ENCODE results near the gene SYTL2. TPM values are rescaled to one million over a fixed set of nuclear protein-coding genes. Genes with fewer than 3 reads are reported as not detected.

Gene SYTL2
- polyA plus RNA-seq, 1 of the 3 experiments (the other 2 are of a cell fraction) = 36.0 TPM

DNA sequence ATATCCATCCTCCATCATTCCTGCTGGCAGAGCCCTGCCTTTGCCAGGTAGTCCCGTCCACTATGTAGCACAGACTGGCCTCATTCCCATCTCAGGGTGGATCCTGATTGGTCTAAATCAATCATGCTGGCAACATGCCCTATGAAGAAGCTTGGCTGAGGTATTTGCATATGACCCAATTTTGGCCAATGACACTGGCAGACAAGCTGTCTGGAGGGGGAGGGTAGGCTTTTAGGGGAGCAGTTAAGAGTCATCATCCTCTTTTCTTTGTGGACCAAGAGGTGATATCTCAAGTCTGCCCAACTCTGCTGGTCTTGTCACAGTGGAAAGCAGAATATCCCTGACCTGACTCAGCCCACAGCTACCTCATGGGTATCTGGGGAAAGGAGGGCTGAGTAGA lies 130.0 kb downstream of the SYTL2 start (continued):
- TF ChIP-seq, protein P1, sequence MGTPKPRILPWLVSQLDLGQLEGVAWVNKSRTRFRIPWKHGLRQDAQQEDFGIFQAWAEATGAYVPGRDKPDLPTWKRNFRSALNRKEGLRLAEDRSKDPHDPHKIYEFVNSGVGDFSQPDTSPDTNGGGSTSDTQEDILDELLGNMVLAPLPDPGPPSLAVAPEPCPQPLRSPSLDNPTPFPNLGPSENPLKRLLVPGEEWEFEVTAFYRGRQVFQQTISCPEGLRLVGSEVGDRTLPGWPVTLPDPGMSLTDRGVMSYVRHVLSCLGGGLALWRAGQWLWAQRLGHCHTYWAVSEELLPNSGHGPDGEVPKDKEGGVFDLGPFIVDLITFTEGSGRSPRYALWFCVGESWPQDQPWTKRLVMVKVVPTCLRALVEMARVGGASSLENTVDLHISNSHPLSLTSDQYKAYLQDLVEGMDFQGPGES (IDR thresholded peaks at IDR 0.05; ENCODE audit: low read depth, low read length) = no peak
- TF ChIP-seq, protein P2, sequence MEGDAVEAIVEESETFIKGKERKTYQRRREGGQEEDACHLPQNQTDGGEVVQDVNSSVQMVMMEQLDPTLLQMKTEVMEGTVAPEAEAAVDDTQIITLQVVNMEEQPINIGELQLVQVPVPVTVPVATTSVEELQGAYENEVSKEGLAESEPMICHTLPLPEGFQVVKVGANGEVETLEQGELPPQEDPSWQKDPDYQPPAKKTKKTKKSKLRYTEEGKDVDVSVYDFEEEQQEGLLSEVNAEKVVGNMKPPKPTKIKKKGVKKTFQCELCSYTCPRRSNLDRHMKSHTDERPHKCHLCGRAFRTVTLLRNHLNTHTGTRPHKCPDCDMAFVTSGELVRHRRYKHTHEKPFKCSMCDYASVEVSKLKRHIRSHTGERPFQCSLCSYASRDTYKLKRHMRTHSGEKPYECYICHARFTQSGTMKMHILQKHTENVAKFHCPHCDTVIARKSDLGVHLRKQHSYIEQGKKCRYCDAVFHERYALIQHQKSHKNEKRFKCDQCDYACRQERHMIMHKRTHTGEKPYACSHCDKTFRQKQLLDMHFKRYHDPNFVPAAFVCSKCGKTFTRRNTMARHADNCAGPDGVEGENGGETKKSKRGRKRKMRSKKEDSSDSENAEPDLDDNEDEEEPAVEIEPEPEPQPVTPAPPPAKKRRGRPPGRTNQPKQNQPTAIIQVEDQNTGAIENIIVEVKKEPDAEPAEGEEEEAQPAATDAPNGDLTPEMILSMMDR (IDR thresholded peaks at IDR 0.05) = no peak
- TF ChIP-seq YY1 (IDR thresholded peaks at IDR 0.05; ENCODE audit: low read depth) = no peak
- no peak for TF ChIP-seq MXI1 (IDR thresholded peaks at IDR 0.05; ENCODE audit: low read depth, low read length)
- no peak for TF ChIP-seq NFIC (IDR thresholded peaks at IDR 0.05; ENCODE audit: borderline replicate concordance)

DNA sequence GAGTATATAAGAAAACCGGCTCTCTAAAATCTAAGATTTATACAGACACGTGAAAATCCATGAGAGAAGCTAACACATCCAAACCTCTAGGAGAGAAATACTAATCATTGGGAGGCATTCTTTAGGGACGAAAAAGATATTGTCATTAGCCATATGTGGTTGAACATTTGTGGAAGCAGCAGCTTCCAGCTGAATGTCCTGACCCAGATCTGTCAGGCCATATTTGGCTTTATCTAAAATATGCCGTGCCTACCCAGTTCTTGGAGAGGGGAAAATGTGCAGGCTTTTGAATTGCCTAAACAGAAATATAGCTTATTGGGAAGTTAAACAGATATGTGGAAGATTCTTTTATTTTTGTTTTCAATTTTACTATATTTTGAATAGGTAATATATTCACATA lies 131.4 kb downstream of the SYTL2 start:
- CTCF ChIA-PET = interaction anchor here (0.6 to 1.2 kb wide), 4 partner anchors 12 to 147 kb away, joined by 3 to 4 read pairs (median 3); no protein-coding TSS in a partner anchor
- Histone ChIP-seq H3K9me3 (no peaks in the 10 kb centered on the region), H3F3A (replicated peaks; ENCODE audit: insufficient read depth) (peaks cover 2% of the 10 kb centered on the region), H3K27me3 (ENCODE audit: insufficient read depth) (no peaks in the 10 kb centered on the region), H3K27ac (ENCODE audit: low read depth in 2 of 2, low read length in 1 of 2) (no peak overlapping the region), H3K4me2 (no peak overlapping the region), H3K36me3 (replicated peaks in 1 of 2; ENCODE audit: control insufficient read depth in 1 of 2, insufficient read depth in 2 of 2, low read length in 1 of 2) (no peaks in the 10 kb centered on the region), H3K4me3 (ENCODE audit: low read depth in 2 of 2, low read length in 1 of 2) (no peak overlapping the region), H3K9me2 (no peaks in the 10 kb centered on the region), H2AFZ (ENCODE audit: low read depth) (no peak overlapping the region), H3K79me2 (ENCODE audit: insufficient read depth) (no peaks in the 10 kb centered on the region; the same call in 1 of the 2 replicates), H3K4me1 (ENCODE audit: control insufficient read depth in 1 of 2, insufficient read depth in 2 of 2, low read depth in 1 of 2, low read length in 1 of 2) (peaks cover 0 to 4% of the 10 kb centered on the region in 2 experiments; a peak in 3 of 4 replicates), H4K20me1 (ENCODE audit: insufficient read depth) (no peaks in the 10 kb centered on the region), H3K9ac (no peak overlapping the region)
- DNase-seq = no peak
- POLR2A ChIA-PET = no interaction called here
- WGBS (ENCODE audit: low lambda C conversion rate) = 77% methylated on average over 4 of the region's 4 CpGs
- TF ChIP-seq, protein P3, sequence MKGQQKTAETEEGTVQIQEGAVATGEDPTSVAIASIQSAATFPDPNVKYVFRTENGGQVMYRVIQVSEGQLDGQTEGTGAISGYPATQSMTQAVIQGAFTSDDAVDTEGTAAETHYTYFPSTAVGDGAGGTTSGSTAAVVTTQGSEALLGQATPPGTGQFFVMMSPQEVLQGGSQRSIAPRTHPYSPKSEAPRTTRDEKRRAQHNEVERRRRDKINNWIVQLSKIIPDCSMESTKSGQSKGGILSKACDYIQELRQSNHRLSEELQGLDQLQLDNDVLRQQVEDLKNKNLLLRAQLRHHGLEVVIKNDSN (IDR thresholded peaks at IDR 0.05; ENCODE audit: borderline replicate concordance, low read depth) = no peak
- TF ChIP-seq, protein P4, sequence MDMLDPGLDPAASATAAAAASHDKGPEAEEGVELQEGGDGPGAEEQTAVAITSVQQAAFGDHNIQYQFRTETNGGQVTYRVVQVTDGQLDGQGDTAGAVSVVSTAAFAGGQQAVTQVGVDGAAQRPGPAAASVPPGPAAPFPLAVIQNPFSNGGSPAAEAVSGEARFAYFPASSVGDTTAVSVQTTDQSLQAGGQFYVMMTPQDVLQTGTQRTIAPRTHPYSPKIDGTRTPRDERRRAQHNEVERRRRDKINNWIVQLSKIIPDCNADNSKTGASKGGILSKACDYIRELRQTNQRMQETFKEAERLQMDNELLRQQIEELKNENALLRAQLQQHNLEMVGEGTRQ (IDR thresholded peaks at IDR 0.05; ENCODE audit: borderline replicate concordance, low read depth, low read length) = no peak
- TF ChIP-seq, protein P1 (IDR thresholded peaks at IDR 0.05; ENCODE audit: low read depth, low read length) = no peak
- TF ChIP-seq ELF1 (IDR thresholded peaks at IDR 0.05) (no peak), EZH2phosphoT487 (IDR thresholded peaks at IDR 0.05; ENCODE audit: borderline replicate concordance, low read depth) (no peak), RCOR1 (IDR thresholded peaks at IDR 0.05; ENCODE audit: low read length) (no peak), FOXM1 (IDR thresholded peaks at IDR 0.05; ENCODE audit: low read depth) (no peak), RAD21 (IDR thresholded peaks at IDR 0.05; ENCODE audit: low read length) (no peak), RFX5 (IDR thresholded peaks at IDR 0.05; ENCODE audit: low read length) (no peak), MEF2A (IDR thresholded peaks at IDR 0.05; ENCODE audit: borderline replicate concordance, low read depth) (no peak), TAF1 (IDR thresholded peaks at IDR 0.05; ENCODE audit: borderline replicate concordance, low read depth, low read length) (no peak)
- TF ChIP-seq, protein P5, sequence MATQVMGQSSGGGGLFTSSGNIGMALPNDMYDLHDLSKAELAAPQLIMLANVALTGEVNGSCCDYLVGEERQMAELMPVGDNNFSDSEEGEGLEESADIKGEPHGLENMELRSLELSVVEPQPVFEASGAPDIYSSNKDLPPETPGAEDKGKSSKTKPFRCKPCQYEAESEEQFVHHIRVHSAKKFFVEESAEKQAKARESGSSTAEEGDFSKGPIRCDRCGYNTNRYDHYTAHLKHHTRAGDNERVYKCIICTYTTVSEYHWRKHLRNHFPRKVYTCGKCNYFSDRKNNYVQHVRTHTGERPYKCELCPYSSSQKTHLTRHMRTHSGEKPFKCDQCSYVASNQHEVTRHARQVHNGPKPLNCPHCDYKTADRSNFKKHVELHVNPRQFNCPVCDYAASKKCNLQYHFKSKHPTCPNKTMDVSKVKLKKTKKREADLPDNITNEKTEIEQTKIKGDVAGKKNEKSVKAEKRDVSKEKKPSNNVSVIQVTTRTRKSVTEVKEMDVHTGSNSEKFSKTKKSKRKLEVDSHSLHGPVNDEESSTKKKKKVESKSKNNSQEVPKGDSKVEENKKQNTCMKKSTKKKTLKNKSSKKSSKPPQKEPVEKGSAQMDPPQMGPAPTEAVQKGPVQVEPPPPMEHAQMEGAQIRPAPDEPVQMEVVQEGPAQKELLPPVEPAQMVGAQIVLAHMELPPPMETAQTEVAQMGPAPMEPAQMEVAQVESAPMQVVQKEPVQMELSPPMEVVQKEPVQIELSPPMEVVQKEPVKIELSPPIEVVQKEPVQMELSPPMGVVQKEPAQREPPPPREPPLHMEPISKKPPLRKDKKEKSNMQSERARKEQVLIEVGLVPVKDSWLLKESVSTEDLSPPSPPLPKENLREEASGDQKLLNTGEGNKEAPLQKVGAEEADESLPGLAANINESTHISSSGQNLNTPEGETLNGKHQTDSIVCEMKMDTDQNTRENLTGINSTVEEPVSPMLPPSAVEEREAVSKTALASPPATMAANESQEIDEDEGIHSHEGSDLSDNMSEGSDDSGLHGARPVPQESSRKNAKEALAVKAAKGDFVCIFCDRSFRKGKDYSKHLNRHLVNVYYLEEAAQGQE (IDR thresholded peaks at IDR 0.05; ENCODE audit: low read depth, low read length) = no peak
- TF ChIP-seq, protein P6, sequence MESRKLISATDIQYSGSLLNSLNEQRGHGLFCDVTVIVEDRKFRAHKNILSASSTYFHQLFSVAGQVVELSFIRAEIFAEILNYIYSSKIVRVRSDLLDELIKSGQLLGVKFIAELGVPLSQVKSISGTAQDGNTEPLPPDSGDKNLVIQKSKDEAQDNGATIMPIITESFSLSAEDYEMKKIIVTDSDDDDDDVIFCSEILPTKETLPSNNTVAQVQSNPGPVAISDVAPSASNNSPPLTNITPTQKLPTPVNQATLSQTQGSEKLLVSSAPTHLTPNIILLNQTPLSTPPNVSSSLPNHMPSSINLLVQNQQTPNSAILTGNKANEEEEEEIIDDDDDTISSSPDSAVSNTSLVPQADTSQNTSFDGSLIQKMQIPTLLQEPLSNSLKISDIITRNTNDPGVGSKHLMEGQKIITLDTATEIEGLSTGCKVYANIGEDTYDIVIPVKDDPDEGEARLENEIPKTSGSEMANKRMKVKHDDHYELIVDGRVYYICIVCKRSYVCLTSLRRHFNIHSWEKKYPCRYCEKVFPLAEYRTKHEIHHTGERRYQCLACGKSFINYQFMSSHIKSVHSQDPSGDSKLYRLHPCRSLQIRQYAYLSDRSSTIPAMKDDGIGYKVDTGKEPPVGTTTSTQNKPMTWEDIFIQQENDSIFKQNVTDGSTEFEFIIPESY (IDR thresholded peaks at IDR 0.05; ENCODE audit: borderline replicate concordance, low read depth) = no peak

All from SK-N-SH (cell line).